Spleen (tissue), 7 donors: ENCODE measurements around the gene WNT2B.

Experiments used
- POLR2A ChIP-seq, 3 donors: fragments of 450-650 bp; IDR thresholded peaks; one replicate each; pipeline ENCODE4 v1.5.1; 2017; ENCODE audit warnings: antibody characterized with exemption in 3 of 3, mild to moderate bottlenecking in 1 of 3
- TF ChIP-seq, protein P1 (sequence below), 11 experiments: fragments of 200-600 bp in 7 of 11; fragments of 450-650 bp in 4 of 11; sonication (generic) in 4 of 11; IDR thresholded peaks in 8 of 11; conservative IDR thresholded peaks in 3 of 11; 1 replicate in 7 of 11; 2 replicates in 4 of 11; pipeline versions ENCODE4 v1.4.0 to v1.8.0; 2016 to 2021; ENCODE audit warnings: antibody characterized with exemption in 11 of 11, inconsistent platforms in 4 of 11, mild to moderate bottlenecking in 1 of 11
- donor health status: DM: no; HTN: no; CAD: no; lungs with moderate emphysema.
- donor health status: DM: no; HTN: no; CAD: no.
- donor health status: DM: no; HTN: no; CAD: no.

DNA sequence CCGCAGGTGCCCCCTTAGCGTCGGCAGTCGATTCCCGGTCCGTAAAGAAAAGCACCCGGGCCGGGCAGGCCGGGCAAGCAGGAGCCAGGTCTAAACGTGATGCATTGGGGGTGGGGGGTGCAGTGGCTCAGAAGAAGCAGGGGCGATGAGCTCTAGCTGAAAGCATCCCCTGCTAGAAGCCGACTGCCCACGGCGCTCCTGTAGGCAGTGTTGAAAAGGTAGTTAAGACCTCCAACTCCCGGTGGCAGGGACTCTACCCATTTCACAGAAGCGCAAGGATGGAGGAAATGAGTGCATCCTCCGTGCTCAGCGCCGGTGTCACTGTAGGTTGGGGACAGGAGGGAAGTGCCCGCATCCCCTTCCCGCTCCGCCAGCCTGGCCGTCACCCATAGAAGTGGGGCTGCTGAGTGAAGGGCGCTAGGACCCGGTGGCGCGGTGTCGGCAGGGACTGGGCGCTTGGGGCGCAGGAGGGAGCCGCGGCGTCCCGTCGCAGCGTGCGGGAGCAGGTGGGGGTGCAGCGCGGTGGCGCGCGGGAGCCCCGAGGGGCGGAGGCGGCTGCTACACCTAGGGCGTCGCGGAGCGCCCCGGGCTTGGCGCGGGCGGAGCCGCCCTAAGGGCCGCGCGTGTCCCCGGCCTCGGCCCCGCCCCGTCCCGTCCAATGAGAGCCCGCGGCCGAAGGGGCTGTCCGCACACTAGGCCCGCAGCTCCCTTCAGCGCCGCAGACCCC, at the start of gene WNT2B:
- TF ChIP-seq, protein P1, sequence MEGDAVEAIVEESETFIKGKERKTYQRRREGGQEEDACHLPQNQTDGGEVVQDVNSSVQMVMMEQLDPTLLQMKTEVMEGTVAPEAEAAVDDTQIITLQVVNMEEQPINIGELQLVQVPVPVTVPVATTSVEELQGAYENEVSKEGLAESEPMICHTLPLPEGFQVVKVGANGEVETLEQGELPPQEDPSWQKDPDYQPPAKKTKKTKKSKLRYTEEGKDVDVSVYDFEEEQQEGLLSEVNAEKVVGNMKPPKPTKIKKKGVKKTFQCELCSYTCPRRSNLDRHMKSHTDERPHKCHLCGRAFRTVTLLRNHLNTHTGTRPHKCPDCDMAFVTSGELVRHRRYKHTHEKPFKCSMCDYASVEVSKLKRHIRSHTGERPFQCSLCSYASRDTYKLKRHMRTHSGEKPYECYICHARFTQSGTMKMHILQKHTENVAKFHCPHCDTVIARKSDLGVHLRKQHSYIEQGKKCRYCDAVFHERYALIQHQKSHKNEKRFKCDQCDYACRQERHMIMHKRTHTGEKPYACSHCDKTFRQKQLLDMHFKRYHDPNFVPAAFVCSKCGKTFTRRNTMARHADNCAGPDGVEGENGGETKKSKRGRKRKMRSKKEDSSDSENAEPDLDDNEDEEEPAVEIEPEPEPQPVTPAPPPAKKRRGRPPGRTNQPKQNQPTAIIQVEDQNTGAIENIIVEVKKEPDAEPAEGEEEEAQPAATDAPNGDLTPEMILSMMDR (IDR thresholded peaks at IDR 0.05 in 8 of 11, conservative IDR thresholded peaks at IDR 0.05 in 3 of 11) = no peak
- no peak for TF ChIP-seq POLR2A (IDR thresholded peaks at IDR 0.05)
